ENCODE results near the gene GRAMD1A.
"Not testable (repeated sequence)": the region's sequence is repeated elsewhere in the genome, so short reads cannot be mapped to it uniquely, and the experiment has no call there.

The GRAMD1A gene
- 15.9 to 523 (median 42.2) reads per million in 17 experiments for total RNA-seq

- peak; percentile 85 to 96 (median 92) for DNase-seq
Observed at GRCh38 chr19:34999498-35000337, at the start of gene GRAMD1A. Gene GRAMD1A, plus strand, starts transcription at chr19:35000323. Its CDS starts 156 bp downstream, at chr19:35000479.

- DNase-seq: no peak
Observed at GRCh38 chr19:34953092-34953491, 47.0 kb upstream of the GRAMD1A start.

- no peak for DNase-seq
Observed at GRCh38 chr19:34957830-34958751, 42.0 kb upstream of the GRAMD1A start.

- DNase-seq: no peak
Observed at GRCh38 chr19:34959021-34959420, 41.1 kb upstream of the GRAMD1A start.

GRCh38 chr19:34960103-34960805 lies 39.9 kb upstream of the GRAMD1A start:
- DNase-seq: no peak

- DNase-seq: no peak
Observed at GRCh38 chr19:34960940-34961679, 39.0 kb upstream of the GRAMD1A start.

- no peak for DNase-seq
Observed at GRCh38 chr19:34961775-34962686, 38.1 kb upstream of the GRAMD1A start.

- no peak for DNase-seq
Observed at GRCh38 chr19:34962687-34963572, 37.2 kb upstream of the GRAMD1A start.

- DNase-seq: peak; percentile 42 to 74 (median 58)
Observed at GRCh38 chr19:34963573-34964406, 36.3 kb upstream of the GRAMD1A start, which contains the start of gene ZNF792. Gene ZNF792, minus strand, starts transcription at chr19:34964229. Its CDS starts 567 bp downstream, at chr19:34963662.

- no peak for DNase-seq
Observed at GRCh38 chr19:34964598-34964997, 35.5 kb upstream of the GRAMD1A start.

- not testable (repeated sequence) for DNase-seq
Observed at GRCh38 chr19:34965505-34965904, 34.6 kb upstream of the GRAMD1A start.

- DNase-seq: no peak
Observed at GRCh38 chr19:34967551-34967950, 32.6 kb upstream of the GRAMD1A start.

- DNase-seq: no peak
Observed at GRCh38 chr19:34969721-34970120, 30.4 kb upstream of the GRAMD1A start.

GRCh38 chr19:34970185-34970780 lies 29.8 kb upstream of the GRAMD1A start:
- not testable (repeated sequence) for DNase-seq

GRCh38 chr19:34972163-34972705 lies 27.9 kb upstream of the GRAMD1A start:
- no peak for DNase-seq

GRCh38 chr19:34974646-34975045 lies 25.5 kb upstream of the GRAMD1A start:
- peak in 3 of 4 experiments; percentile 37 to 71 (median 66) for DNase-seq

- no peak for DNase-seq
Observed at GRCh38 chr19:34975056-34975455, 25.1 kb upstream of the GRAMD1A start.

- no peak for DNase-seq
Observed at GRCh38 chr19:34976611-34977010, 23.5 kb upstream of the GRAMD1A start.
